GM12801 (cell line): ENCODE results near the gene AEBP1.

Experiments used
- TF ChIP-seq, protein P1 (sequence below): IDR thresholded peaks from one replicate; pipeline ENCODE4 v1.5.1; 2011; ENCODE audit warnings: control low read depth; ENCODE audit not compliant: insufficient read length; ENCODE audit errors: extremely low read depth

Gene AEBP1

DNA sequence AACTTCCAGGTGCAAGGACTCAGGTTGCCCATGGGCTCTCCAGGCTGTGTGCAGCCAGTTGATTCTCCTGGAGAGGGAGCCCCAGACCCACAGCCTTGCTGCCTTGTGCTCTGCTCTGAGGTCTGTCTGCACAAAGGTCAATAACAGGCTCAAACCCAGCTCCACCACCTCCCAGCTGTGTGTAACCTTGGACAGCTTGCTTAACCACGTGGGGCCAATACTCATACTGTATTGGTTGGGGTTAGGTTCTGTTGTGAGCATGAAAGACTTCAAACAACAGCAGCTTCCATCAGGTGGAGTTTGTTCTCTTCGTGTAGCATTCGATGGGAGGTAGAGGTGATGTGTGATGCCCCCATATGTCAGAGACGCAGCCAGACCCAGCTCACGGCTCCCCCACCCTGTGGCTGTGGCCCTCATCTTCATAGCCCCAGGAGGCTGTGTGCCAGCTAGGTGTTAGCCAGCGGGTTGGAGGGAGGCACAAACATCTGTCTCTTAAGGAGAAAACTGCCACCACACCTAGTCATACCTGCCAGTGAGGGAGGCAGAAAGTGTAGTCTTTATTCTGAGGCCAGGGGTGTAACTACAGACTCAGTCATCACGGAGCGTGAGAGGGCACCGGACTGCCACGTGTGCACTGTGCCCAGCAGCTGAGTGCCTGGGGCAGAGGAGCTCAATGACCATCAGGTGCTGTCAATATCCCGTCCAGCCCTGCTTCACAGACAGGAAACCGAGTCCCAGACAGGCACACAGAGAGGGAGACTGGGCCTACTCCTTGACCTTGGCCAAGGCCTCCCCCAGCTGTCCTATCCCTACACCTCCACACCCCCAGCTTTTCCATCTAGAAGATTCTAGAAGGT lies 27.3 kb downstream of the AEBP1 start:
- TF ChIP-seq, protein P1, sequence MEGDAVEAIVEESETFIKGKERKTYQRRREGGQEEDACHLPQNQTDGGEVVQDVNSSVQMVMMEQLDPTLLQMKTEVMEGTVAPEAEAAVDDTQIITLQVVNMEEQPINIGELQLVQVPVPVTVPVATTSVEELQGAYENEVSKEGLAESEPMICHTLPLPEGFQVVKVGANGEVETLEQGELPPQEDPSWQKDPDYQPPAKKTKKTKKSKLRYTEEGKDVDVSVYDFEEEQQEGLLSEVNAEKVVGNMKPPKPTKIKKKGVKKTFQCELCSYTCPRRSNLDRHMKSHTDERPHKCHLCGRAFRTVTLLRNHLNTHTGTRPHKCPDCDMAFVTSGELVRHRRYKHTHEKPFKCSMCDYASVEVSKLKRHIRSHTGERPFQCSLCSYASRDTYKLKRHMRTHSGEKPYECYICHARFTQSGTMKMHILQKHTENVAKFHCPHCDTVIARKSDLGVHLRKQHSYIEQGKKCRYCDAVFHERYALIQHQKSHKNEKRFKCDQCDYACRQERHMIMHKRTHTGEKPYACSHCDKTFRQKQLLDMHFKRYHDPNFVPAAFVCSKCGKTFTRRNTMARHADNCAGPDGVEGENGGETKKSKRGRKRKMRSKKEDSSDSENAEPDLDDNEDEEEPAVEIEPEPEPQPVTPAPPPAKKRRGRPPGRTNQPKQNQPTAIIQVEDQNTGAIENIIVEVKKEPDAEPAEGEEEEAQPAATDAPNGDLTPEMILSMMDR = no peak

DNA sequence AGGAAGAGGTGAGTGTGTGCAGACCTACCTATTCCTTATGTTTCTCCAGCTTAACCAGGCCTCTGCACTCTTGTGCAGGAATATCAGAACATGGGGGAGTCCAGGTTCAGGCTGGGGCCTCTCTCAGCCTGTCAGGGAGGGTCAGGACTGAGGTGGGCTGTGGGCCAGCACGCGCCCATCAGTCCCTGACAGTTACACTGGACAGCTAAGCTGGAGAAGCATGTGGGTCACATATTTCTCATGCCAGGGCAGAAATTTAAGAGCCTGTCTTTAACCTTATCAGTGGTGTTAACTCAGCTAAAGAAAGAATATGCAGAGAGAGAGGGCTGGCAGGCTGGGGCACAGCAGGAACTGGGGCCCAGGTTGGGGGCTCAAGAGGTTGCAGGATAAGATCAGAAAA lies 27.9 kb downstream of the AEBP1 start:
- TF ChIP-seq, protein P1 = no peak

DNA sequence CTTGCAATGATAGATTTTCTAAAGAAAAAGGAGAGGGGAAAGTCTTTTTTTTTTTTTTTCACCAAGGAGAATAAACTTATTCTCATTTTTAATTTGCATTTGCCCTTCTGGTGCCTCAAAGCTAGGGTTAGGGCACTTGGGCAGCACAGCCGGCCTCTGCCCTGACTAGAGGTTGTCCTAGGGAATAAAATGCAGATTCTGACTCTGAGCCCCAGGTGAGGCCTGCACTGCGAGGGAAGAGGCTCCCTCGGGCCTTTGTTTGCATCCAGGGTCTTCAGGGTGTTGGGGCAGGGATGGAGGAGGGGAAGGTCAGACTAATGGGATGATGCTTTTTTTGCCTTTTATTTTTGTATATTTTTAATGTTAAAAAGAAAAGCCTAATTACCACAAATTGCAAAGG lies 29.1 kb downstream of the AEBP1 start:
- TF ChIP-seq, protein P1 = no peak

GRCh38 chr7:44134943-44135628 lies 30.9 kb downstream of the AEBP1 start:
- TF ChIP-seq, protein P1 = no peak

- TF ChIP-seq, protein P1 = no peak
Measured at GRCh38 chr7:44136731-44137130, 32.6 kb downstream of the AEBP1 start.

DNA sequence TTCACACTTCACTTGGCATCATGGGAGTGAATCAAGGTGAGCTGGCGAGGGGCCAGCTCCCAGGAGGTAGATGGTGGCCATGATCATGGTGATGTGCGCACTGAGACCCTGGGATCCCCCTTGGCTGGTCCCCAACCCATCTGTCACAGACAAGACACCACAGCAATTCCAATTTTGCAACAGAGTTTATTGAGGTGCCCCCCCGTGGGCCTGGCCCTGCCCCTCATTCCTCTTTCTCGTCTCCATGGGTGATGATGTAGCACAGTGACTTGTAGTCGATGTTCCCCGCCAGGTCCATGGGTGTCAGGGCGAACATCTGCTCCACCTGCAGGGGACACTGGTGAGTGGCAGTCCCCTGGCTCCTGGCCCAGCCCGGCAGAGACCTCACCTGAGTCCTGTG lies 34.6 kb downstream of the AEBP1 start:
- TF ChIP-seq, protein P1 = no peak

DNA sequence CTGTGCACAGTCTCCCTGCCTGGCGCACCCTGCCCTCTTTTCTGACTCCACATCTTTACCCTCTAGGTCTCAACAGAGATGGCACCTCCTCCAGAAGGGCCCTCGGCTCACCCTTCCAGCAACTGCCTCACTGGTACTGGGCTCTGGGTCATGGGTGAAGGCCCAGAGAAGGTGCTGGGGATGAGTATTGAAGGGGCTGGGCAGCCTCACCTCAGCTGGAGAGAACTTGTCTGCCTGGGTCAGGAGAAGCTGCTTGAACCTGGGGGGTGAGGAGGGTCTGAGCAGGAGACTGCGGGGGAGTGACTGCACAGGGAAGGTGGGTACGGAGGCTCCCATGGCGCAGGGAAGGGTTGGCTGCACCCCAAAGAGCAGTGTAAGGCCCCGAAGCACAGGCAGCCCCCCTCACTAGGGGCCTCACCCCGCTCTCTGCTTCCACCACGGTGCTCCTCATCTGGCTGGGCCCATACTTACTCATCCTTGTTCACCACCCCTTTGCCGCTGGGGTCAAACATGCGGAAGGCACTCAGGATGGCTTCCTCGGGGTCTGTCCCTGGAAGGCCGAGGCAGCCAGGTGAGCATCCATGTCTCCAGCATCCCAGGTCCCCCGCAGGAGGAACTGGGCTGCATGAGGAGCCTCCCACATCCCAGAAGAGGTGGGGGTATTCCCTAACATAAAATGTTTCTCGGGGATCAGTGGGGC lies 35.3 kb downstream of the AEBP1 start:
- TF ChIP-seq, protein P1 = no peak
